Sigmoid colon (tissue), 3 donors: ENCODE data around the gene SSPN.

Experiments used
- POLR2A ChIP-seq, 2 donors: fragments of 450-650 bp; IDR thresholded peaks; one replicate each; pipeline ENCODE4 v1.6.1; 2016; ENCODE audit warnings: antibody characterized with exemption in 2 of 2, mild to moderate bottlenecking in 2 of 2, moderate library complexity in 2 of 2
- TF ChIP-seq, protein P1 (sequence below), 4 experiments: fragments of 450-650 bp in 3 of 4; fragments of 200-600 bp in 1 of 4; IDR thresholded peaks; one replicate each; pipeline ENCODE4 v1.5.1; 2016 to 2019; ENCODE audit warnings: antibody characterized with exemption in 4 of 4, mild to moderate bottlenecking in 3 of 4, moderate library complexity in 2 of 4

DNA sequence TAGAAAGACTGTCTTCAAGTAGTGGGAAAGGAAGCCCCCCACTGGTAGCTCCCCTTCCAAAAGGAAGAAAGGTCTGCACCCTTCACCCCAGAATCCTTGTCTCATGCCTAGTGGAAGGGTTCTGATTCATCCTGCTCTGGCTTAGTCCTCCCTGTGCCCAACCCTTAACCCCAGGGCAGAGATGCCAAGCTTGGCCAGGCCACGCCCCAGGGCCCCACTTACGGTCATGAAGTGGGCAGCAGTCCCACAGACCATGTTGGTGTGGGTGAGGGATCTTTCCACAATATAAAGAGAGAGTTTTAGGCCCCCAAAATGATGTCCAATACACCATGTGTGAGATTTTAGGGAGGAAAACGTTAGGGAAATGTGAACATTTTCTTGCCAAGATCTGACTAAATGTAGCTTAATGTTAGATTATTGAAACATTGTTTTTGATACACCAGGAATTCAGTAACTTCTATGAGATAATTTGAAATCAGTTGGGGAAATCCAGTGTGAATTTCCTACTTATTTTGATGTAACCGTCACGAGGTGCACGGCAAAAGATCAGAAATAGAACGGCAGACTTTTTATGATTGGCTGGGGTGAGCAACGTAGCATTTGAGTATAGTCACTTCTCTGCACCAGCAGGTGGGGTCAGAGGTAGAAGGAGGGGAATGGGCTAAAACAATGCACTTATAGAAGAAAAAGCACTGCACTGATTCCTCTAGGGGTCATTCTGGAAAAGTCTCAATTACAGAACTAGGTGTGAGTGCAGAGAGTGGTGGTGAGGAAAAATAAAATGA is 8.2 kb upstream of the SSPN start:
- TF ChIP-seq, protein P1, sequence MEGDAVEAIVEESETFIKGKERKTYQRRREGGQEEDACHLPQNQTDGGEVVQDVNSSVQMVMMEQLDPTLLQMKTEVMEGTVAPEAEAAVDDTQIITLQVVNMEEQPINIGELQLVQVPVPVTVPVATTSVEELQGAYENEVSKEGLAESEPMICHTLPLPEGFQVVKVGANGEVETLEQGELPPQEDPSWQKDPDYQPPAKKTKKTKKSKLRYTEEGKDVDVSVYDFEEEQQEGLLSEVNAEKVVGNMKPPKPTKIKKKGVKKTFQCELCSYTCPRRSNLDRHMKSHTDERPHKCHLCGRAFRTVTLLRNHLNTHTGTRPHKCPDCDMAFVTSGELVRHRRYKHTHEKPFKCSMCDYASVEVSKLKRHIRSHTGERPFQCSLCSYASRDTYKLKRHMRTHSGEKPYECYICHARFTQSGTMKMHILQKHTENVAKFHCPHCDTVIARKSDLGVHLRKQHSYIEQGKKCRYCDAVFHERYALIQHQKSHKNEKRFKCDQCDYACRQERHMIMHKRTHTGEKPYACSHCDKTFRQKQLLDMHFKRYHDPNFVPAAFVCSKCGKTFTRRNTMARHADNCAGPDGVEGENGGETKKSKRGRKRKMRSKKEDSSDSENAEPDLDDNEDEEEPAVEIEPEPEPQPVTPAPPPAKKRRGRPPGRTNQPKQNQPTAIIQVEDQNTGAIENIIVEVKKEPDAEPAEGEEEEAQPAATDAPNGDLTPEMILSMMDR (IDR thresholded peaks at IDR 0.05) = no peak
- no peak for TF ChIP-seq POLR2A (IDR thresholded peaks at IDR 0.05)
